Activated T-cell treated with anti-CD3 and anti-CD28 coated beads, Interleukin-2, amount 50 U/mL, for 24 hours (primary cell): ENCODE results near the gene AQP12A.

Experiments
- DNase-seq: peaks from one replicate; pipeline ENCODE4 v3.0.0-alpha.2; 2020
- H3K27ac Mint-ChIP-seq: 2 replicates; pipeline ENCODE4 v1.8.0; 2020; ENCODE audit warnings: mild to moderate bottlenecking, mixed read lengths
- H3K27me3 Mint-ChIP-seq: 2 replicates; pipeline ENCODE4 v1.8.0; 2020; ENCODE audit warnings: mixed read lengths
- H3K36me3 Mint-ChIP-seq: 2 replicates; pipeline ENCODE4 v1.8.0; 2020; ENCODE audit warnings: low read depth, mixed read lengths
- H3K4me1 Mint-ChIP-seq: 2 replicates; pipeline ENCODE4 v1.8.0; 2020; ENCODE audit warnings: low read depth, mixed read lengths
- H3K4me3 Mint-ChIP-seq: 2 replicates; pipeline ENCODE4 v1.8.0; 2020; ENCODE audit warnings: mild to moderate bottlenecking, moderate library complexity, mixed read lengths
- H3K9me3 Mint-ChIP-seq: 2 replicates; pipeline ENCODE4 v1.8.0; 2020; ENCODE audit warnings: mixed read lengths

AQP12A gene

DNA sequence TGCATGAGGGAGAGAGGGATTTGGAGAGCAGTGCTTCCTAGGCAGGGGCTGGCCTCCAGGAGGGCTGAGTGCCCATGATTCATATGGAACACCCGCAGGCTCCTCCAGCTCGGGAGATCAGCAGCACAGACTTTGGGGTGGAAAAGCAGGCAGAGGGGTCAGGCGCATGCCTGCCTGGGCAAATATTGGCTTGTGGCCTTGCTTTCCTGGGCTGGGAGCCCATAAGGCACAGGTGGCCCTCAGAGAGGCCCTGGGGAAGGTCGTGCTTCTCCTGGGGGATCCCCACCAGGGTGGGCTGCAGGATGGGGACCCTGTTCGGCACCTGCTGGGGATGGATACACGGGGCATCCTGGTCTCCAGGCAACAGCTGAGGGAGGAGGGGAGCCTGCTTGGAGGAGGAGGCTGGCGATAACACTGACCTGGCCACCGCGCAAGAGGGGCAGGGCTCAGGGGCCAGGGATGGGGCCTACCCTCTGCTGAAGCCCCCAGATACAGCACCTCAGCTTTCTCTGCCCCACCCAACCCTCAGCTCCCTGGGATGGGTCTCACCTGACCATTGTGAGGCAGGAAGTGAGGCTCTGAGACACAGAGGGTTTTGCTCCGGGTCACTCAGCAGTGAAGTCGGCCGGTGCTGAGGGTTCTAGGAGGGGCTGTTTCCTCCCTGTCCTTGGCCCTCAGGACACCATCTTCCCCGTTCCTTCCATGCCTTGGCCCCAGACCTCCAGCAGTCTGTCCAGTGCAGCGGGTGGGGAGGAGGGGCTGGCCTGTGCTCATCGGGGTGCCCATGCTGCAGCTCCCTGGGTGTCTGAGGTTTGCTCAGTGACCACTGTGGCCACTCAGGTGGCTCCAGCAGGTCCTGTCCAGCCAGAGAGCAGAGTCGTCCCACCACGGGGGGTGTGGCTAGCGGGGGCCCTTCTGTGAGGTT lies 12.0 kb downstream of the AQP12A start:
- no peak for DNase-seq
- Mint-ChIP-seq H3K4me1 (peaks cover 13% of the 10 kb centered on the region), H3K4me3 (no peak overlapping the region), H3K27ac (no peak overlapping the region), H3K27me3 (peaks cover 25% of the 10 kb centered on the region), H3K36me3 (no peaks in the 10 kb centered on the region), H3K9me3 (no peaks in the 10 kb centered on the region)

DNA sequence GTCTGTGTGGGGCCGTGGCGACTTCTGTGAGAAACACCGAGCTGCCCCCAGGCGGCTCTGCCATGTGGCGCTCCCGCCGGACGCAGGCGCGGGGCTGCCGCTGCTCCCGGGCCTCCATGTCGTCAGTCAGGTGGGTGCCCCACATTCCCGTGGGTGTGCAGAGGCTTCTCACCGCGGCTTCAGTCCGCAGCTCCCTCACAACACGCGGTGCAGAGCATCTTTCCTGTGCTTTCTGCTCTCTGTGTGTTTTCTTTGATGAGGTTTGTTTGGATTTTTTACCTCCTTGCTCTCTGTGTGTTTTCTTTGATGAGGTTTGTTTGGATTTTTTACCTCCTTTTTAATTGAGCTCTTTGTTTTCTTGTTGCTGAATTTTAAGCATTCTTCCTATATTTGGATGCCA lies 13.0 kb downstream of the AQP12A start:
- peak; percentile 63 for DNase-seq
- H3K4me1 Mint-ChIP-seq: peaks cover 13% of the 10 kb centered on the region
- no peak overlapping the region for H3K27ac Mint-ChIP-seq

GRCh38 chr2:240705204-240705791 lies 13.6 kb downstream of the AQP12A start:
- Mint-ChIP-seq H3K27ac (no peak overlapping the region), H3K4me1 (peaks cover 13% of the 10 kb centered on the region), H3K9me3 (no peaks in the 10 kb centered on the region), H3K27me3 (peaks cover 23% of the 10 kb centered on the region), H3K4me3 (peak overlapping the region; percentile 45), H3K36me3 (no peaks in the 10 kb centered on the region)
- DNase-seq: no peak

More for the DNA sequence above, 13.0 kb downstream of the AQP12A start:
- peak overlapping the region; percentile 45 for H3K4me3 Mint-ChIP-seq
- peaks cover 23% of the 10 kb centered on the region for H3K27me3 Mint-ChIP-seq
- H3K36me3 Mint-ChIP-seq: no peaks in the 10 kb centered on the region
- no peaks in the 10 kb centered on the region for H3K9me3 Mint-ChIP-seq

- no peak overlapping the region for H3K27ac Mint-ChIP-seq
- no peak overlapping the region for H3K4me3 Mint-ChIP-seq
- no peaks in the 10 kb centered on the region for H3K36me3 Mint-ChIP-seq
- no peaks in the 10 kb centered on the region for H3K9me3 Mint-ChIP-seq
- H3K4me1 Mint-ChIP-seq: peaks cover 13% of the 10 kb centered on the region
- no peak for DNase-seq
- H3K27me3 Mint-ChIP-seq: peaks cover 23% of the 10 kb centered on the region
Observed at GRCh38 chr2:240707043-240707756, 15.5 kb downstream of the AQP12A start.

DNA sequence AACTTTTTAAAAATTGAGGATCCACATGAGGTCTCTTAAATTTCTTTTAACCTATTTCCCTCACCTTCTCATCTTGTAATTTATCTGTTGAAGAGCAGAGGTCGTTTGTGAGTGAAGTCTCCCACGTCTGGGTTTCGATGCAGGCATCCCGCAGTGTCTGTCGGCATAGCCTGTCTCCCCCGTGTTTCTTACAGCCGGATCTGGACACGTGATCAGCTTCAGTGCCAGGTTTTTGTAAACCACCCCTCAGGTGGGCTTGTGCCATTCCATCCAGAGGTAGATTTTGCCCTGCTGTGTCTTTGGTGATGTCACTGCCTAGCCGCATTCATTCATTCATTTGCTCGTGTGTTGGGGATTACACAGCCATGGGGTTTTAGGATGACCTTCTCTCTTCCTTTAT lies 16.2 kb downstream of the AQP12A start:
- Mint-ChIP-seq H3K36me3 (no peaks in the 10 kb centered on the region), H3K27me3 (peaks cover 19% of the 10 kb centered on the region), H3K4me3 (no peak overlapping the region), H3K27ac (no peak overlapping the region), H3K4me1 (peaks cover 13% of the 10 kb centered on the region), H3K9me3 (no peaks in the 10 kb centered on the region)
- no peak for DNase-seq

GRCh38 chr2:240708457-240708856 lies 16.8 kb downstream of the AQP12A start:
- H3K36me3 Mint-ChIP-seq: no peaks in the 10 kb centered on the region
- H3K27me3 Mint-ChIP-seq: peaks cover 14% of the 10 kb centered on the region
- H3K9me3 Mint-ChIP-seq: no peaks in the 10 kb centered on the region

DNA sequence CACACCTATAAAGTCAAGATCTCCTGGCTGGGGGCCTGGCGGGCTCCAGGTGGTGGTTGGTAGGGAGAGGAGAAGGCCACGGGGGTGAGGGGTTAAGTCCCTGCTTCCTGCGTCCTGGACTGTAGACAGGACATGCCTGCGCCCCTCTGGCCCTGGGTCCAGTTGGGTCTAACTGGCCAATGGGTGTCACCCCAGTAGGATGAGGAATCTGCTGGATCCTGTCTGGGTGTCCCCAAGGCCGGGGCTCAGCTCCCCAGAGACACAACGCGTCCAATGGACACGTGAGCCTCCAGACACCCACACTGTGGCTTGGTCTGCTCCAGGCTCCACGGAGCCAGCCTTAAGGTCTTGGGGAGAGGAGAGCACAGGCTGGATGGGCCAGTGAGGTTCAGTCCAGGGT lies 19.6 kb downstream of the AQP12A start:
- Mint-ChIP-seq H3K27me3 (no peaks in the 10 kb centered on the region), H3K36me3 (no peaks in the 10 kb centered on the region), H3K9me3 (no peaks in the 10 kb centered on the region), H3K4me3 (no peak overlapping the region), H3K4me1 (no peaks in the 10 kb centered on the region), H3K27ac (no peak overlapping the region)
- no peak for DNase-seq

More at GRCh38 chr2:240708457-240708856, 16.8 kb downstream of the AQP12A start:
- Mint-ChIP-seq H3K4me1 (peaks cover 13% of the 10 kb centered on the region), H3K4me3 (no peak overlapping the region), H3K27ac (no peak overlapping the region)
- no peak for DNase-seq

DNA sequence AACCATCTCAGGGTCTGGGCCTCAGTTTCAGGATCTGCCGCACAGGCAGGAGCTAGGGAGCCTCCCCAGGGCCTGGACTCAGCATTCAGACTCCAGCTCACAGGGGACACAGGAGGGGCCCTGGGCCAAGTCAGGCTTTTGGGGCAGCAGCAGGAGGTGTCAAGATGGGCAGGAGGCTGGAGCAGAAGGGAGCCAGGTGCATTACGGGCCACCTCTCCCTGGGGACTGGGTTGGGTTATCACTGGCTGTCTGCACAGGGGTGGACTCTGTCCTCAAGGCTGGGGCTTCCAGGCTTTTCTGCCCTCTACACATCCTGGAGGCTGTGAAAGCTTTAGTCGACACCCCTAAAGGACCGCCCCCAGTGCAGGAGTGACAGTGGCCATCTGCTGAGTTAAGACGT lies 20.0 kb downstream of the AQP12A start:
- DNase-seq: no peak
- H3K9me3 Mint-ChIP-seq: no peaks in the 10 kb centered on the region
- H3K27ac Mint-ChIP-seq: no peak overlapping the region
- no peak overlapping the region for H3K4me3 Mint-ChIP-seq
- no peaks in the 10 kb centered on the region for H3K4me1 Mint-ChIP-seq
- H3K27me3 Mint-ChIP-seq: no peaks in the 10 kb centered on the region
- no peaks in the 10 kb centered on the region for H3K36me3 Mint-ChIP-seq

DNA sequence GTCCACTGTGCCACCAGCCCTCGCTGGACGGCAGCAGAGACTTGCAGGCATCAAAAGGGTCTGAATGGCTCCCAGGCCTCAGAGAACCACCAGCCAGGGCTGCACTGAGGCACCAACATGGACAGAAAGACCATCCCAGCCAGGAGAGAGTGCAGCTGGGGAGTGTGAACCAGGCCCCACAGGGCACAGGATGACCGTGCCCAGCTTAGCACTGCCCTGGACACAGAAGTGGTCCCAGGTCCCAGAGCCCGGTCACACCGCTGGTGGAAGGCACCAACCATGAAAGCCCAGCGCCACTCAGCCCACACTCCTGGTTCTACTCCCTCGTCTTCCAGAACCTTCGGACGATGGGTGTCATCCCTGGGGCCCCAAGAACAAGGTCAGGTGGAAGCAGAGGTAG lies 20.5 kb downstream of the AQP12A start:
- H3K27me3 Mint-ChIP-seq: no peaks in the 10 kb centered on the region

DNA sequence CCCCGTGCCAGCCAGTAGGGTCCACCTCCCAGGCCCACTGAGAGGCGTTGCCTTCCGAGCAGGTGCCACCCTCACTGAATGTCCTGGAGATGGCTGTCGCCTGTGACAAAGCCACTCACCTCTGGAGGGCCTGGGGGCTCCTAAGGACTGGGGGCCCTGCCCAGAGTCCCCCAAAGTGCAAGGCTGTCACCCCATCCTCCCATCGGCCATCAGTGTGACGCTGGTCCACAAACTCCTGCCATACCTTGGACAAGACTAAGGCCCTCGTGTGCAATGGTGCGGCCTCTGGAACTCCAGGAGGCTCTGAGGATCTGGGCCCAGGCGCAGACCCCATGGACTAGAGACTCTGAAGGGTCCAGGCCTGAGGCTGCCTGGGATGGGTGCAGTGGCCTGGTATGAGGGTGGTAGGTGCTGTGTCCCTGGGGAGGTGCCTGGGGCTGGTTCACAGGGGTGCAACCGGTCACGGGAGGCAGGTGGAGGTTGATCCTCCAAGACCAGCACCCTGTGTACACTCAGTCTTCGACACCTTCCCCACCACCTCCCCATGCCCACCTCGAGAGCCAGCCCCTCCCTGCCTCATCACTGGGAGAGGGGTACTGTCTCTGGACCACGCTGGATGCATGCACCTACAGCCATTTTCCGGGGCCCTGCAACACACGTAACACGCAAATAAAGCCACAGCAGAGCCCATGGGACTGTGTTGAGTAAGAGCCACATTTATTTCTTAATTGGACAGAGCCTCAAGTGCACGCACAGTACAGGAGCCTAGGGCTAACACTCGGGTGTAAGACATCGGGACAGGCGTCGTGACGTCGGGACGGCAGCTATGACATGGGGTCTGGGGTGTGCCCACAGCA lies 21.6 kb downstream of the AQP12A start:
- Mint-ChIP-seq H3K4me1 (no peaks in the 10 kb centered on the region), H3K27ac (no peak overlapping the region), H3K9me3 (no peaks in the 10 kb centered on the region), H3K36me3 (no peaks in the 10 kb centered on the region), H3K4me3 (no peak overlapping the region), H3K27me3 (no peaks in the 10 kb centered on the region)
- DNase-seq: no peak

More for the DNA sequence above, 20.5 kb downstream of the AQP12A start:
- DNase-seq: no peak
- Mint-ChIP-seq H3K27ac (no peak overlapping the region), H3K36me3 (no peaks in the 10 kb centered on the region), H3K4me1 (no peaks in the 10 kb centered on the region), H3K9me3 (no peaks in the 10 kb centered on the region), H3K4me3 (no peak overlapping the region)

- no peak overlapping the region for H3K4me3 Mint-ChIP-seq
- H3K27ac Mint-ChIP-seq: no peak overlapping the region
- H3K9me3 Mint-ChIP-seq: no peaks in the 10 kb centered on the region
- no peaks in the 10 kb centered on the region for H3K27me3 Mint-ChIP-seq
- no peaks in the 10 kb centered on the region for H3K4me1 Mint-ChIP-seq
- DNase-seq: no peak
- H3K36me3 Mint-ChIP-seq: no peaks in the 10 kb centered on the region
Observed at GRCh38 chr2:240713928-240714746, 22.5 kb downstream of the AQP12A start.

DNA sequence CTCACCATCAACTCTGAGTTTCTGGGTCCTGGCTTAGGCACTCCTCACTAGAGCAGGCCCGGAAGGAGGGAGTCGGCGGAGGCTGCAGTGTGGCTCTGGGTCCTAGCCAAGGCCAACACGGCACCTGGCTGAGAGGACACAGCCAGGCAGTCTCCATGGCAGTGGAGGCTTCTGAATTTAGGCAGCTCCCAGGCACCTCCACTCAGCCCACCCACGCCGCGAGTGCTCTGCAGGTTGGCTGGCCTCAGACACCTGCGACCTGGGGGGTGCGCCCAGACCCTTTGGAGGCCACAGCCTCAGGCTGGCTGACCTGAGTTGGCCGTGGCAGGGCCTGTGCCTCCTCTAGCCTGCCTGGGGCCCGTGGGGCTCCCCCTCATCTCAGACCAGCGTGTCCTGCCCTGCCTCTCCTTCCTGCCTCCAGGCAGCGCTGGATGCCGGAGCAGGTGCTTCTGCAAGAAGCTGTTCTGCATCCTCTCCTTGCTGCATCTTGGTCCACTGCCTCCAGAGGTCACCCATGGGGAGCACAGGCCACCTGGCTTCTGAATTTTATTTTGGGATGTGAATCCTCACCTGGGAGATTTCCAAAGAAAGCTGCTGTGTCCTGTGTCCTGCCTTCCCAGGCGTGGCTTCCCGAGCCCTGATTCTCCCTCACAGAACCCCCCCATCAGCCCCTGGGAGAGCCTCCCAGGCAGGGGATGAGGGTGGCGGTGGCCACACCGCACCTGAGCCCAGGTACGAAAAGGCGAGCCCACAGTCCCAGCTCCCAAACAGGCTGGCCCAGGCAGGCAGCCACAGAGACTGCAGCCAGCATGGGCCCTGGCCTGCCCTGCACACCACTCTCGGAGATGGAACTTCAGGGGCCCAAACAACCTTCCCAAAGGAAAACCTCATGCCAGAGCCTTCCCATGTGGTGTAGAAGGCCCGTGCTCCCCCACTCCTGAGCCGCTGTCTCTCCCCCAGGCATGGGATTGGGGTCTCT lies 23.4 kb downstream of the AQP12A start:
- no peaks in the 10 kb centered on the region for H3K4me1 Mint-ChIP-seq

More for the DNA sequence above, 23.4 kb downstream of the AQP12A start:
- Mint-ChIP-seq H3K9me3 (no peaks in the 10 kb centered on the region), H3K27me3 (no peaks in the 10 kb centered on the region), H3K4me3 (no peak overlapping the region), H3K36me3 (no peaks in the 10 kb centered on the region), H3K27ac (no peak overlapping the region)
- no peak for DNase-seq
